Nucleus accumbens (tissue), 56 donors: Measurements from ENCODE around the gene SLC6A3.

Source experiments
- DNase-seq, 56 donors: peaks; one replicate each; lab custom pipeline; 2025; lab: John Stamatoyannopoulos, UW

Gene SLC6A3

GRCh38 chr5:1410156-1411014 is 34.9 kb downstream of the SLC6A3 start:
- no peak for DNase-seq

DNA sequence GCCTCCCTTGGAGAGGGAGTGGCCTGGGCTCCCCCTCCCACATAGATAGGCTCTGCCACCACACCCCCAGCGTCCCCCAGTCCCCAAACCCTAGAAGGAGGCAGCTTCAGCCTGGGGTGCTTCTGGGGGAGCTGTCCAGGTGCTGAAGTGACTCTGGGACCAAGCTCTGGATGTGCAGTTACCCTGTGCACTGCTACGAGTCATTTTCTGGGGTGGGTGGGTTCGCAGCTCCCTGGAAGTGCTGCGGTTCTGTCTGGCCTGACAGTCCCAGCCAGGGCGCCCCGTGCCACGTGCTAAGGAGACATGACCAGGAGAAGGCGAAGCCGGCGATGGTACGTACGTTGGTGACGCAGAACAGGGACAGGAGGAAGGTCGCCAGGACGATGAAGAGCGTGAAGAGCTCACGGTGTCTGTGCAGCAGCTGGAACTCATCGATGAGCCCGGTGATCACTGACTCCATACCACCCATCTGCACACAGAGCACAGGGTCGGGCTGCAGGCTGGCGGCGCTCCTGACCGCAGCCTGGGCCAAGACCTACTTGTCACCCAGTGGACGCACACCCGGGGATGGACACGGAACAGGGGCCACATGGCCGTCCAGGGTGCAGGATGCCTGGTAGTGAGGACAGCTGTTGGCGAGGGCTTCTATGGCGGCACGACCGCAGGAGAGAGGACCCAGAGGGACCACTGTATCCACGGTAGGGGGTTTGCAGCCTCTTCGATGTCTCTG is 35.7 kb downstream of the SLC6A3 start:
- DNase-seq: no peak

GRCh38 chr5:1406681-1407640 is 38.3 kb downstream of the SLC6A3 start:
- no peak for DNase-seq

DNA sequence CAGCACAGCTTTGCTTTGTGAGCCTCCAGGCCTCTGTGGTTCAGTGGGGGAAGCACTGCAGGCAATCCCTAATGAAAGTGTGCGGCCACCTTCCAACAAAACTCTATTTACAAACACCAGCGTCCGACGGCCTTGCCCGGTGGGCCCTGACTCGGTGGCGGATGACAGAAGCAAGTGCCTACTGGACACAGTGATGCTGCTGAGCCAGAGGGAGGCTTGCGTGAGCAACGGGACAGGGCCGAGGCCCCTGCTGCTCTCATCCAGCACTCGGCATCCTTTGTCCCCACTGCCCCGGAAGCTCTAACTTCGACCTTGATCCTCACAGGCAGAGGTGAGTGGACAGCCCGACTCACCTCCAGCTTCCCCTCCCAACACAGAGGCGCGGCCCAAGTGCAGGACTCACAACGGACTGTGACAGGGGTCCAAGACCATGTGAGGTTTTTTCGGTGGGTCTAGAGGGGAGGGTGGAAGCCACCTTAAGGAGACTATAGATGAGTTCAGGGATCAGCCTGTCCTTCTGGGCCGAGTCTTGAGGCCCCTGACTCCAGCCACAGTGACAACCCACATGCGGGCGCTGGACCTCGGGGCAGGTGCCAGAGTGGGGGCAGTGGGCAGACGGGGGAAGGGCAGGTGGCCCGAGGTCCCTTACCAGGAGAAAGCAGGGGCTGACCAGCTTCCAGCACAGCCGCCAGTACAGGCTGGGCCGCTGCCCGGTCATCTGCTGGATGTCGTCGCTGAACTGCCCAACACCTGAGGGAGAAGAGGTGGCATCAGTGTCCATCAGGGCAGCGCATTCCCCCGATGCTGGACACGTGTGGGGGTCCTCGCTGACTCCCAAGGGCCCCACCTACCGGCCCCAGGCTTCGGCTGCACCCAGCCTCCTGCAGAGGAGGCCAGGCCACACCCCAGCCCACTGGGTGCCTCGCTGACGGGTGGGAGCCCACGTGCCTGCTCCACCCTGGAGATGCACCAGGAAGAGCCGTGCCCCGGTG is 39.4 kb downstream of the SLC6A3 start:
- DNase-seq: no peak

- no peak for DNase-seq
Measured at GRCh38 chr5:1405121-1405520, 40.1 kb downstream of the SLC6A3 start.

- DNase-seq: no peak
Measured at GRCh38 chr5:1404062-1404461, 41.2 kb downstream of the SLC6A3 start.

GRCh38 chr5:1402611-1403255 is 42.5 kb downstream of the SLC6A3 start:
- no peak for DNase-seq

DNA sequence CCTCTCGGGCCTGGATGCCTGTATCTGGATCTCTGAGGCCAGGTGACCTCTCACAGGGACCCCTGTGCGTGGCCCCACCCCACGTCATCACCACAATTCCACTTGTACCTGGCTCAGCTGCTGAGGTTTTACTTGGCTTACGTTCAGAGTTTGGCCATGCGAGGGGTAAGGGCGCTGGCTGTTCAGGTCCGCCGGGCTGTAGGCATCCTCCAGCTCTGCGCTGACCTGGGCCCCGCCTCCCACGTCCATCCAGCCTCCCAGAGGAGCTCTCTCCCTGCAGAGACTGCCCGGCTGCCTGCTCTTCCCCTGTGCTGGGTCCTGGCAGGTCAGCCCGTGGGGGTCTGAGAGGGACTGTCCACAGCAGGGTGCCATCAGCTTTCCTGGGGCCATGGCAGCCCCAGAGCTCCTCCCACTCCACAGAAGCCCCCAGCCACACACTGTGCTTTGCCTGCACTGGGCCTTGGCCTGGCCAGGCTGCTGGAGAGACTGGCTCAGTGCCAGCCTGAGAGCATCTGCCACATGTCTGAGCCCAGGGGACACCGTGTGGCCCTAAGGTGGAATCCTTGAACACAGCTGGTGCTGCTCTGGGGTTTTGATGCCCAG is 43.6 kb downstream of the SLC6A3 start:
- DNase-seq: no peak

DNA sequence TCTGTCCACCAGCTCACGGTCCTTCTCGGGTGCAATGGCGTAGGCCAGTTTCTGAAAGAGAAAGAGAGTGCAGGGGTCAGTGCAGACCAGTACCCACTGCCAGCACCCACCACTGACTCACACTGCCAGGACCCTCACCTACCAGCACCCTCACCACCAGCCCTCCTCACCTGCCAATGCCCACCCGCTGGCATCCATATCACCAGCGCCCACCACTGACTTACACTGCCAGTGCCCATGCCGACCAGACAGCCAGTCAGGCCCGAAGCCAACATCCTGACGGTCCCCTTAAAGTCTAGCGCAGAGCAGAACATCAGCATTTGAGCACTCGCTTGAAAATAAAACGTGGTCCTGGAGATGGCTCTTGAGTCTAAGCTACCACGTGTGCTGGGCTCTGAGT is 44.3 kb downstream of the SLC6A3 start:
- DNase-seq: no peak

- DNase-seq: no peak
Measured at GRCh38 chr5:1400211-1400855, 44.9 kb downstream of the SLC6A3 start.

- no peak for DNase-seq
Measured at GRCh38 chr5:1399737-1400136, 45.5 kb downstream of the SLC6A3 start.

DNA sequence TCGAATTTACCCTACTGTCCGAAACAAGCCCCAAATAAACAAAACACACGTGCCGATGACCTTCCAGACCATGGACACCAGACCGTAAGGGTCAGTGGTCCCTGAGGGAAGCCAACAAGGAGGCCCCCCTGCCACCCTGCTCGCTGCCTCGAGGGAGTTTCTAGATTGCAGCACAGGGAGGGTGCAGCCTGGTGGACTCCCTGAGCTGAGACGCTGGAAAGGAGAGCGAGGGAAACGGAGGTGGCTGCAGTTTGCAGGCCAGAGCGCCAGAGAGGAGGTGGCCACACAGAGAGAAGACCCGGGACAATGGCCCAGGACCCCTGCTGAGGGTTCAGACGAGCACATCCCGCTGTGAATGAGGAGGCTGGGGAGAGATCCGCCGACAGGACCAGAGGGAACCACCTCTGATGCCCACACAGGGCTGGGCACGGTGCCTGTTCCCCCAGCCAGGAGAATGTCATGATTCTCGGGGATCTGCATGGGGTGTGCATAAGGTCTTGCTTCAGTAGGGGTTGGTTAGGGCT is 48.9 kb downstream of the SLC6A3 start:
- no peak for DNase-seq

- no peak for DNase-seq
Measured at GRCh38 chr5:1394881-1395860, 50.1 kb downstream of the SLC6A3 start.

DNA sequence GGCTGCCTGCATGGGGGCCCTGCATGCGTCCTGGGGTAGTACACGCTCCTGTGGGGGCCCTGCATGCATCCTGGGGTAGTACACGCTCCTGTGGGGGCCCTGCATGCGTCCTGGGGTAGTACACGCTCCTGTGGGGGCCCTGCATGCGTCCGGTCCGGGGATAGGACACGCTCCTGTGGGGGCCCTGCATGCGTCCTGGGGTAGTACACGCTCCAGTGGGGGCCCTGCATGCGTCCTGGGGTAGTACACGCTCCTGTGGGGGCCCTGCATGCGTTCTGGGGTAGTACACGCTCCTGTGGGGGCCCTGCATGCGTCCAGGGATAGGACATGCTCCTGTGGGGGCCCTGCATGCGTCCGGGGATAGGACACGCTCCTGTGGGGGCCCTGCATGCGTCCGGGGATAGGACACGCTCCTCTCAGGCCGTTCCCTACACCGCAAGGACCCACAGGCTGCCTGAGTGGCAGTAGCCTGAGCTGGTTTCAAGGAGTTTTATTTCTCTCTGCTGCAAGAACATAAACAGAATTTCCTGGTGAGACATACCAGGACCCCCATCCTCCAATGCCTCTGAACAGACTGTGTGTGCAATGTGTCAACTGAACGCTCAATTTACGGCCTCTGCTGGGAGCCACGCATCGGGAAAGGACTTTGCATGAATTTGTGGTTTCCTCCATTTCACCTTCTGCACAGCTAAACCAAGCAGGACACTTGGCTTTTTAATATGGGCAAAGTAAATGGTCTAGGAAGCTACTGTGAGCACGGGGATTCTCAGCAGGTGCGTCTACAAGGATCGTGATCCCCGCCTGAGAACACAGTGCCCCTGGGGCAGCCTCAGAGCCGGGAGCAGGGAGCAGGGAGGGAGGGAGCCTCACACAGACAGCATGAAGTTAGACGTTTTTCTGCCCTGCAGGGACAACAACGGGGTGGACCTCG is 51.4 kb downstream of the SLC6A3 start:
- DNase-seq: no peak

- peak in 1 of 56 donors; percentile 15 for DNase-seq
Measured at GRCh38 chr5:1392801-1393565, 52.3 kb downstream of the SLC6A3 start.
